ENCODE measurements around the gene NAPB.

GRCh38 chr20:23399568-23400241 lies 21.6 kb downstream of the NAPB start:
- no peak for TF ChIP-seq CTCF (IDR thresholded peaks at IDR 0.05; ENCODE audit: low read length)
- TF ChIP-seq EZH2 (optimal IDR thresholded peaks at IDR 0.05; ENCODE audit: low read depth, low read length): no peak

Measured in MM.1S (cell line).